ENCODE measurements around the gene AOC2.
A peak's percentile ranks its signal among the peaks of the same experiment; 100 is the strongest.
"Not testable (repeated sequence)": the region's sequence is repeated elsewhere in the genome, so short reads cannot be mapped to it uniquely, and the experiment has no call there.

The AOC2 gene

GRCh38 chr17:42832213-42832933 lies 12.0 kb upstream of the AOC2 start:
- DNase-seq = no peak

- DNase-seq = peak; percentile 90
These were observed 11.2 kb upstream of the AOC2 start, which contains the start of gene PSME3 for GRCh38 chr17:42832934-42833766. PSME3 (plus strand) TSS chr17:42833397; CDS start chr17:42833632, 235 bp downstream.

- no peak for DNase-seq
These were observed 10.5 kb upstream of the AOC2 start for GRCh38 chr17:42833767-42834422.

GRCh38 chr17:42835732-42836131 lies 8.6 kb upstream of the AOC2 start:
- DNase-seq = no peak

GRCh38 chr17:42841975-42842685 lies 2.2 kb upstream of the AOC2 start:
- no peak for DNase-seq

GRCh38 chr17:42843358-42843934 lies 934 bp upstream of the AOC2 start:
- peak; percentile 70 for DNase-seq

GRCh38 chr17:42844761-42845555 lies 578 bp downstream of the AOC2 start:
- no peak for DNase-seq

- no peak for DNase-seq
These were observed 1.2 kb downstream of the AOC2 start for GRCh38 chr17:42845556-42845917.

GRCh38 chr17:42845918-42846593 lies 1.7 kb downstream of the AOC2 start:
- DNase-seq = no peak

GRCh38 chr17:42846594-42847280 lies 2.4 kb downstream of the AOC2 start:
- no peak for DNase-seq

- DNase-seq = no peak
These were observed 3.7 kb downstream of the AOC2 start for GRCh38 chr17:42848093-42848492.

GRCh38 chr17:42849031-42849430 lies 4.7 kb downstream of the AOC2 start:
- no peak for DNase-seq

GRCh38 chr17:42849451-42850181 lies 5.2 kb downstream of the AOC2 start:
- no peak for DNase-seq

- DNase-seq = no peak
These were observed 6.6 kb downstream of the AOC2 start, which contains the start of gene AOC3 for GRCh38 chr17:42850954-42851353. AOC3 (plus strand) TSS chr17:42851199; CDS start chr17:42851344, 145 bp downstream.

- DNase-seq = not testable (repeated sequence)
These were observed 7.2 kb downstream of the AOC2 start for GRCh38 chr17:42851371-42852240.

- DNase-seq = no peak
These were observed 8.0 kb downstream of the AOC2 start for GRCh38 chr17:42852351-42852750.

- DNase-seq = no peak
These were observed 8.6 kb downstream of the AOC2 start for GRCh38 chr17:42853004-42853403.

- DNase-seq = no peak
These were observed 9.2 kb downstream of the AOC2 start for GRCh38 chr17:42853597-42853967.

All from NCI-H2171 treated with DMSO at 0.1 percent for 48 hours (cell line).